ENCODE measurements around the gene ISLR.

The ISLR gene

GRCh38 chr15:74213858-74214284, 40.4 kb downstream of the ISLR start:
- DNase-seq: peak; percentile 69

- DNase-seq: no peak
Measured at GRCh38 chr15:74214324-74215021, 41.0 kb downstream of the ISLR start.

- DNase-seq: no peak
Measured at GRCh38 chr15:74215958-74216357, 42.4 kb downstream of the ISLR start.

- DNase-seq: no peak
Measured at GRCh38 chr15:74216949-74217348, 43.4 kb downstream of the ISLR start.

- no peak for DNase-seq
Measured at GRCh38 chr15:74217907-74218885, 44.7 kb downstream of the ISLR start.

- DNase-seq: peak; percentile 68
Measured at GRCh38 chr15:74220475-74221248, 47.2 kb downstream of the ISLR start.

GRCh38 chr15:74221399-74222239, 48.1 kb downstream of the ISLR start:
- peak; percentile 47 for DNase-seq

- DNase-seq: peak; percentile 28
Measured at GRCh38 chr15:74222240-74223119, 49.0 kb downstream of the ISLR start.

GRCh38 chr15:74225928-74226327, 52.4 kb downstream of the ISLR start:
- DNase-seq: no peak

Measured in retina (tissue), 1 donor.